ENCODE results near the gene CEP76. TPM values are rescaled to one million over a fixed set of nuclear protein-coding genes. Genes with fewer than 3 reads are reported as not detected.

Gene CEP76
- total RNA-seq, 1 experiment from 2014 or later, result 18.6 TPM

DNA sequence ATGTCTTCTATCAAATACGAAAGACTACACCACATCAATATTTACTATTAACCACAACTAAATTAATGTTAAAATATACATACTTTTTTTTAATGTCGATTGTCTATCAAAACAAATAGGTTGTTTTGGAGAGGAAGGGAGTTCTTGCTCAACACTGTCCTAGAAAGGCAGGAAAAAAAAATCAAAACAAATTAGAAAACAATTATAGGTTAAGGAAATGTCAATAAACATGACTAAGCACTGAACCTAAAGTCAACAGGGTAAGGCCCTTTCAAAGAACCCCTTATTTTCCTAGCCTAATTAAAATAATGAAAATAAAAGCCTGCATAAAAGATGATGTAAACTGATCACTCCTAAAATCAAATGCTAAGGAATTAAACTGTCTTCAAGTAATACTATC lies 2.8 kb downstream of the CEP76 start:
- no peak overlapping the region for H4K8ac ChIP-seq (replicated peaks; ENCODE audit: insufficient read length, low read depth, low read length)
- H3K9me3 ChIP-seq (ENCODE audit: control insufficient read depth, low read depth, low read length), result no peaks in the 10 kb centered on the region
- Mint-ChIP-seq H3K4me3 (no peak overlapping the region), H3K27me3 (ENCODE audit: low read depth) (no peaks in the 10 kb centered on the region), H3K36me3 (ENCODE audit: insufficient read depth in 1 of 3, low read depth in 3 of 3) (peaks cover 12 to 37% (median 32%) of the 10 kb centered on the region in 3 experiments; a peak in 6 of 7 replicates), H3K9me3 (peaks cover 3 to 4% of the 10 kb centered on the region in 2 experiments; a peak in 2 of 5 replicates), H3K27ac (no peak overlapping the region), H3K4me1 (peaks cover 21 to 26% of the 10 kb centered on the region in 2 experiments)
- no peak overlapping the region for H3T11ph ChIP-seq (ENCODE audit: low read length)
- H2BK20ac ChIP-seq (ENCODE audit: low read depth, low read length, poor library complexity, severe bottlenecking), result no peak overlapping the region
- no peak for DNase-seq
- no peaks in the 10 kb centered on the region; the same call in 1 of the 2 replicates for H3K4me1 ChIP-seq (ENCODE audit: insufficient read depth, low read length)
- no peak overlapping the region for H4K91ac ChIP-seq (ENCODE audit: insufficient read length, low read depth, low read length)
- no peak overlapping the region for H3K56ac ChIP-seq (ENCODE audit: insufficient read length, low read depth, low read length)
- no peak overlapping the region for H2BK5ac ChIP-seq (ENCODE audit: insufficient read length, low read length)
- no peak overlapping the region for H2BK12ac ChIP-seq (ENCODE audit: insufficient read length, low read depth, low read length)
- H3K27me3 ChIP-seq (ENCODE audit: insufficient read depth, low read length), result no peaks in the 10 kb centered on the region
- H3K9ac ChIP-seq (ENCODE audit: extremely low read depth, insufficient read length, low read length), result no peak overlapping the region
- H2BK120ac ChIP-seq (ENCODE audit: low read depth, low read length, poor library complexity, severe bottlenecking), result no peak overlapping the region
- no peak overlapping the region for H3K18ac ChIP-seq (ENCODE audit: insufficient read length, low read depth, low read length)
- no peak overlapping the region for H4K5ac ChIP-seq (ENCODE audit: insufficient read length, low read depth, low read length)
- no peak overlapping the region for H3K14ac ChIP-seq (ENCODE audit: insufficient read depth, low read length)
- TF ChIP-seq, protein P1, sequence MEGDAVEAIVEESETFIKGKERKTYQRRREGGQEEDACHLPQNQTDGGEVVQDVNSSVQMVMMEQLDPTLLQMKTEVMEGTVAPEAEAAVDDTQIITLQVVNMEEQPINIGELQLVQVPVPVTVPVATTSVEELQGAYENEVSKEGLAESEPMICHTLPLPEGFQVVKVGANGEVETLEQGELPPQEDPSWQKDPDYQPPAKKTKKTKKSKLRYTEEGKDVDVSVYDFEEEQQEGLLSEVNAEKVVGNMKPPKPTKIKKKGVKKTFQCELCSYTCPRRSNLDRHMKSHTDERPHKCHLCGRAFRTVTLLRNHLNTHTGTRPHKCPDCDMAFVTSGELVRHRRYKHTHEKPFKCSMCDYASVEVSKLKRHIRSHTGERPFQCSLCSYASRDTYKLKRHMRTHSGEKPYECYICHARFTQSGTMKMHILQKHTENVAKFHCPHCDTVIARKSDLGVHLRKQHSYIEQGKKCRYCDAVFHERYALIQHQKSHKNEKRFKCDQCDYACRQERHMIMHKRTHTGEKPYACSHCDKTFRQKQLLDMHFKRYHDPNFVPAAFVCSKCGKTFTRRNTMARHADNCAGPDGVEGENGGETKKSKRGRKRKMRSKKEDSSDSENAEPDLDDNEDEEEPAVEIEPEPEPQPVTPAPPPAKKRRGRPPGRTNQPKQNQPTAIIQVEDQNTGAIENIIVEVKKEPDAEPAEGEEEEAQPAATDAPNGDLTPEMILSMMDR (conservative IDR thresholded peaks at IDR 0.05), result no peak
- no peak overlapping the region for H3K4me2 ChIP-seq (ENCODE audit: insufficient read depth, insufficient read length, low read length)
- H3K4ac ChIP-seq (ENCODE audit: low read depth, low read length), result no peak overlapping the region
- no peaks in the 10 kb centered on the region for H4K20me1 ChIP-seq (ENCODE audit: control insufficient read depth, insufficient read depth, insufficient read length)
- H3K79me1 ChIP-seq (ENCODE audit: insufficient read depth, low read depth, low read length, poor library complexity, severe bottlenecking), result no peaks in the 10 kb centered on the region
- no peak overlapping the region for H2AFZ ChIP-seq (ENCODE audit: low read length)
- no peak overlapping the region for H2BK15ac ChIP-seq (ENCODE audit: low read depth, low read length)
- H3K27ac ChIP-seq (ENCODE audit: insufficient read length, low read depth, low read length), result no peak overlapping the region
- no CpG with 5 or more reads among the region's 2 CpGs for WGBS (ENCODE audit: extremely low coverage, insufficient read length, low lambda C conversion rate)
- no peak overlapping the region for H2AK5ac ChIP-seq (ENCODE audit: insufficient read length, low read length)
- peaks cover 22% of the 10 kb centered on the region; the same call in 1 of the 2 replicates for H3K79me2 ChIP-seq (ENCODE audit: insufficient read depth, low read length)
- H3K23me2 ChIP-seq (ENCODE audit: insufficient read length, low read depth, low read length, poor library complexity, severe bottlenecking), result peaks cover 7% of the 10 kb centered on the region
- no peak overlapping the region for H3K23ac ChIP-seq (ENCODE audit: insufficient read length, low read depth, low read length)

Data from H9 (cell line).